ENCODE measurements around the gene EDN3.
"Not testable (repeated sequence)": the region's sequence is repeated elsewhere in the genome, so short reads cannot be mapped to it uniquely, and the experiment has no call there.

Gene EDN3

GRCh38 chr20:59324521-59325141, 24.2 kb downstream of the EDN3 start:
- H3K36me3 ChIP-seq (ENCODE audit: insufficient read depth, low read length) = no peaks in the 10 kb centered on the region
- H3K4me1 ChIP-seq (ENCODE audit: insufficient read depth, low read length) = no peaks in the 10 kb centered on the region

GRCh38 chr20:59325142-59325523, 24.7 kb downstream of the EDN3 start:
- H3K27me3 ChIP-seq (ENCODE audit: control insufficient read depth in 1 of 2, insufficient read depth in 2 of 2, low read length in 2 of 2) = no peaks in the 10 kb centered on the region
- H3K4me1 ChIP-seq (ENCODE audit: insufficient read depth, low read length) = no peaks in the 10 kb centered on the region
- H3K27ac ChIP-seq (ENCODE audit: low read depth, low read length) = no peak overlapping the region
- H3K9me3 ChIP-seq (ENCODE audit: low read length) = no peaks in the 10 kb centered on the region
- H3K9ac ChIP-seq (ENCODE audit: low read length) = no peak overlapping the region
- H3K4me3 ChIP-seq (ENCODE audit: low read depth in 1 of 2, low read length in 2 of 2) = no peak overlapping the region
- no peaks in the 10 kb centered on the region for H3K36me3 ChIP-seq (ENCODE audit: insufficient read depth, low read length)

More at GRCh38 chr20:59324521-59325141, 24.2 kb downstream of the EDN3 start:
- no peaks in the 10 kb centered on the region for H3K27me3 ChIP-seq (ENCODE audit: control insufficient read depth in 1 of 2, insufficient read depth in 2 of 2, low read length in 2 of 2)
- no peak overlapping the region for H3K27ac ChIP-seq (ENCODE audit: low read depth, low read length)
- H3K9me3 ChIP-seq (ENCODE audit: low read length) = no peaks in the 10 kb centered on the region
- H3K9ac ChIP-seq (ENCODE audit: low read length) = no peak overlapping the region
- H3K4me3 ChIP-seq (ENCODE audit: low read depth in 1 of 2, low read length in 2 of 2) = no peak overlapping the region

DNA sequence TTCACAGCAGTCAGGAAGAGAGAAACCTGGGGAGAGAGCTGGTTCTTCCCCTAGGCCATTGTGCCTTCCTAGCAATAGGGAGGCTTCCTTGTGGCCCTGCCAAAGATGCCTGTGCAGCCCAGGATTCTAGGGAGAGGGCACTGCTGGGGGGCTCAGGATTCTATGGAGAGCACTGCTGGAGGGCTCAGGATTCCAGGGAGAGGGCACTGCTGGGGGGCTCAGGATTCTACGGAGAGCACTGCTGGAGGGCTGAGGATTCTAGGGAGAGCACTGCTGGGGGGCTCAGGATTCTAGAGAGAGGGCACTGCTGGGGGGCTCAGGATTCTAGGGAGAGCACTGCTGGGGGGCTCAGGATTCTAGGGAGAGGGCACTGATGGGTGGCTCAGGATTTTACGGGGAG, 25.8 kb downstream of the EDN3 start:
- no peaks in the 10 kb centered on the region for H3K36me3 ChIP-seq (ENCODE audit: insufficient read depth, low read length)
- H3K4me1 ChIP-seq (ENCODE audit: insufficient read depth, low read length) = no peaks in the 10 kb centered on the region
- H3K4me3 ChIP-seq (ENCODE audit: low read depth in 1 of 2, low read length in 2 of 2) = no peak overlapping the region
- no peak overlapping the region for H3K9ac ChIP-seq (ENCODE audit: low read length)
- H3K9me3 ChIP-seq (ENCODE audit: low read length) = no peaks in the 10 kb centered on the region
- no peaks in the 10 kb centered on the region for H3K27me3 ChIP-seq (ENCODE audit: control insufficient read depth in 1 of 2, insufficient read depth in 2 of 2, low read length in 2 of 2)
- no peak overlapping the region for H3K27ac ChIP-seq (ENCODE audit: low read depth, low read length)

DNA sequence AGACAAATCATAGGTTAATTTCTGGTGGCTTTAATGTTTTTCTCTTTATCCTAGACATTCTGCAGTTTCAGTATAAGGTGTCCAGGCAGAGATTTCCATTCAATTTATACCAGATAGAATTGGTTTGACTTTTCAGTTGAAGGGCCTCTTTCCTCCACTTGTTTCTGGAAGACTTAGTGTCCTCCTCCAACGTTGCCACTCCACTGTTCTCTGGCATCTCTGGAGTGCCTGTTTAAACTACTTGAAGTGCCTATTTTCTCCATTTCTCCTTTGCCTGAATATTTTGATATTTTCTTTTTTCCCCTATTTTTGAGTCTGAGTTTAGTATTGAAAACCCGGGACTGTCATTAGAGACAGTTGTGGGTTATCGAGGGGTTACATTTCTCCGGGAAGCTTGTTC, 27.7 kb downstream of the EDN3 start:
- Histone ChIP-seq H3K36me3 (ENCODE audit: insufficient read depth, low read length) (no peaks in the 10 kb centered on the region), H3K9me3 (ENCODE audit: low read length) (no peaks in the 10 kb centered on the region), H3K4me3 (ENCODE audit: low read depth in 1 of 2, low read length in 2 of 2) (no peak overlapping the region), H3K27me3 (ENCODE audit: control insufficient read depth in 1 of 2, insufficient read depth in 2 of 2, low read length in 2 of 2) (no peaks in the 10 kb centered on the region), H3K27ac (ENCODE audit: low read depth, low read length) (no peak overlapping the region), H3K9ac (ENCODE audit: low read length) (no peak overlapping the region), H3K4me1 (ENCODE audit: insufficient read depth, low read length) (no peaks in the 10 kb centered on the region)

DNA sequence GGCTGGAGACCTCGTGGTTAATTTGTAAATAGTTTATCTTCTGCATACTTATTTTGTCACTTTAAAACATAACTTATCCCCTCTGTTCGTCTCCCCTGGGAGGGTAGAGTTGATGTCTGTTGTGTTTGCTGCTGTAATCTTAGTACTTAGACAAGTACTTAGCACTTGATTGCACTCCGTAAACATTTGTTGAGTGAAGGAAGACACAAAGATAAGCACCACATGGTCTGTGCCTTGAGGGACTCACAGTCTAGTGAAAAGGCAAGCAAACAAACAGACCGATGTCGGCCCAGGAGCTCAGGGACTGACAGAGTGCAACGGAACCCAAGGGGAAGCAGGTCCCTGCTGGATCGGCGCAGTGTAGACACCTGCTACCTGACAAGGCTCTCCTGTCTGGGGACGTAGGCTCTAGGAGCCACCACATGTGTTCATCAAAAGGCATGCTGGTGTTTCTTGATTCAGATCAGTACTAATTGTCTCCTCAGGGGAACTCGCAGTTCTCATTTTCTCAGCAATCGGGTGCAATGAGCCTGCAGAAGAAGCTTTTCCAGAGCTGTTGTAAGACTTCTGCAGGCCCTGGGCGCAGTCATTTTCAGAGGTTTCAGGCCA, 31.4 kb downstream of the EDN3 start:
- Histone ChIP-seq H3K9me3 (ENCODE audit: low read length) (no peaks in the 10 kb centered on the region), H3K36me3 (ENCODE audit: insufficient read depth, low read length) (no peaks in the 10 kb centered on the region), H3K27me3 (ENCODE audit: control insufficient read depth in 1 of 2, insufficient read depth in 2 of 2, low read length in 2 of 2) (no peaks in the 10 kb centered on the region), H3K4me3 (ENCODE audit: low read depth in 1 of 2, low read length in 2 of 2) (no peak overlapping the region), H3K4me1 (ENCODE audit: insufficient read depth, low read length) (no peaks in the 10 kb centered on the region), H3K27ac (ENCODE audit: low read depth, low read length) (no peak overlapping the region), H3K9ac (ENCODE audit: low read length) (no peak overlapping the region)

DNA sequence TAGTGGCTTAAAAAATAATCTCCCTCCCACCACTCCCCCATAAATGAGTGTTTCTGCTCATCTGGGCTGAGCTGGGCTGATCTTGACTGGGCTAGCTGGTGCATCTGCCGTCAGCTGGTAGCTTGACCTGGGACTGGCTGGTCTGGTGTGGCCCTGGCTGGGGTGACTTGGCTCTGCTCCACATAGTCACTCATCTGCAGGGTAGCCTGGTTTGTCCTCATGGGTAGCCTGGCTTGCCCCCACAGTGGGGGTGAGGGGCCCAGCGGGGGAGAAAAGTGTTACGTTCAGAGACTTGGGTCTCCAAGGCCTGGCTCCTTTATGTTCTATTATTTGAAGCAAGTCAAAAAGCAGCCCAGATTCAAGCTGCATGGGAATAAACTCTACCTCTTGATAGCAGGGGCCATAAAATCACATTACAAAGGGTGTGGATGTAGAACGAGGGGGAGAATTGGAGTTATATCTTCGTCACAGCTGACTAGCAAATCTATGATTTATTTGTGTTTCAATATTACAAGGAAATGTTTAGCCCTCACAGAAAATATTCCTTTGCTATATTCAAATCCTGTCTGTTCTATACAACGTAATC, 32.9 kb downstream of the EDN3 start:
- Histone ChIP-seq H3K36me3 (ENCODE audit: insufficient read depth, low read length) (no peaks in the 10 kb centered on the region), H3K27ac (ENCODE audit: low read depth, low read length) (no peak overlapping the region), H3K4me3 (ENCODE audit: low read depth in 1 of 2, low read length in 2 of 2) (no peak overlapping the region), H3K9ac (ENCODE audit: low read length) (no peak overlapping the region), H3K9me3 (ENCODE audit: low read length) (no peaks in the 10 kb centered on the region), H3K4me1 (ENCODE audit: insufficient read depth, low read length) (no peaks in the 10 kb centered on the region), H3K27me3 (ENCODE audit: control insufficient read depth in 1 of 2, insufficient read depth in 2 of 2, low read length in 2 of 2) (no peaks in the 10 kb centered on the region)

- Histone ChIP-seq H3K9ac (ENCODE audit: low read length) (no peak overlapping the region), H3K36me3 (ENCODE audit: insufficient read depth, low read length) (no peaks in the 10 kb centered on the region), H3K4me3 (ENCODE audit: low read depth in 1 of 2, low read length in 2 of 2) (no peak overlapping the region), H3K4me1 (ENCODE audit: insufficient read depth, low read length) (no peaks in the 10 kb centered on the region), H3K9me3 (ENCODE audit: low read length) (no peaks in the 10 kb centered on the region), H3K27ac (ENCODE audit: low read depth, low read length) (no peak overlapping the region), H3K27me3 (ENCODE audit: control insufficient read depth in 1 of 2, insufficient read depth in 2 of 2, low read length in 2 of 2) (no peaks in the 10 kb centered on the region)
Measured at GRCh38 chr20:59333951-59334350, 33.5 kb downstream of the EDN3 start.

DNA sequence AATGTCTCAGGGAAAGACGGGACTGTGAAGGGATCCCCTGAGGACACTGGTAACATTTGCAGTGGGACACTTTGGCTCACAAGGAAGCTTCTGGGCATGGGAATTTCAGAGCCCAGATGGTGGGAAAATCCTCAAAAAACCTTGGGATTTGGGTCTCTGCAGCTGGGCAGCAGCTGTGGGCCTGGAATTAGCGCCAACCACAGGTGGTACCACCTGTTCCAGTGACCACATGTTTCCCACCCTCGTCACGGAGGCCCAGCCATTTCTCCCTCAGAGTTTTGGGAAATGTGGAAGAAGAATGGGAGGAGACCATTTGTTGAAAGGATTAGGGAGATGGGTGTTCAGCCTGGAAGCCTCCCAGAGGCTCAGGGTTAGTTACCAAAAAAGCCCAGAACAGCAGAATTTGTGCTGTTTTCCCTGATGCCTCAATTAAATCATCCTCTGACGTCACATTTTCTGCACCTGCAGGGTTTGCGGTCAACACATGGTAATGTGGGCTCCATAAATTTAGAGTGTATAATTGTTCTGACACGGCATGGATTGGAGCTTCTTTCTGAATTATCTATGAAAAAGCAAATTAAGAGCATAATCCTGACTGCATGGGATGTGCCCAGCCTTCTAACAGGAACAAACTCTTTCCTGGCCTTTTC, 34.4 kb downstream of the EDN3 start:
- Histone ChIP-seq H3K9me3 (ENCODE audit: low read length) (no peaks in the 10 kb centered on the region), H3K27ac (ENCODE audit: low read depth, low read length) (no peak overlapping the region), H3K9ac (ENCODE audit: low read length) (no peak overlapping the region), H3K4me3 (ENCODE audit: low read depth in 1 of 2, low read length in 2 of 2) (no peak overlapping the region), H3K36me3 (ENCODE audit: insufficient read depth, low read length) (no peaks in the 10 kb centered on the region), H3K4me1 (ENCODE audit: insufficient read depth, low read length) (no peaks in the 10 kb centered on the region), H3K27me3 (ENCODE audit: control insufficient read depth in 1 of 2, insufficient read depth in 2 of 2, low read length in 2 of 2) (no peaks in the 10 kb centered on the region)

DNA sequence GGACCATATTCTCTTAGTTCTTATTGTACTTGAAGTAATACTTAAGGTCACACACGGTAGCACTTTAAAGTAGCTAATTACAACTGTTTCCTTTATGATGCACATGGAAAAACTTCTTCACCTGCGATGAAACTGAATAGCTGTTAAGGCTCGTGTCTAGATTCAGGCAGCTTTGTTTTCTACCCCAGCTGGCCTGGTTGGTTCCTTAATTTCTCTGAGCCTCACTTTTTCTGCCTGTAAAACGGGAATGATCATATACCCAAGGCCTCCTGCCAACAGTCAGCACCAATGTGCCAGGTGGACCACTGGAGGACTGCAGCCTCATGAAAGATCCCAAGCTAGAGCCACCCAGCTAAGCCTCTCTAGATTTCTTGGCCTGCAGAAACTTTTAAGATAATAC, 35.0 kb downstream of the EDN3 start:
- no peaks in the 10 kb centered on the region for H3K36me3 ChIP-seq (ENCODE audit: insufficient read depth, low read length)
- H3K4me1 ChIP-seq (ENCODE audit: insufficient read depth, low read length) = no peaks in the 10 kb centered on the region
- H3K27ac ChIP-seq (ENCODE audit: low read depth, low read length) = no peak overlapping the region
- no peaks in the 10 kb centered on the region for H3K27me3 ChIP-seq (ENCODE audit: control insufficient read depth in 1 of 2, insufficient read depth in 2 of 2, low read length in 2 of 2)
- H3K9ac ChIP-seq (ENCODE audit: low read length) = no peak overlapping the region
- no peaks in the 10 kb centered on the region for H3K9me3 ChIP-seq (ENCODE audit: low read length)
- no peak overlapping the region for H3K4me3 ChIP-seq (ENCODE audit: low read depth in 1 of 2, low read length in 2 of 2)

DNA sequence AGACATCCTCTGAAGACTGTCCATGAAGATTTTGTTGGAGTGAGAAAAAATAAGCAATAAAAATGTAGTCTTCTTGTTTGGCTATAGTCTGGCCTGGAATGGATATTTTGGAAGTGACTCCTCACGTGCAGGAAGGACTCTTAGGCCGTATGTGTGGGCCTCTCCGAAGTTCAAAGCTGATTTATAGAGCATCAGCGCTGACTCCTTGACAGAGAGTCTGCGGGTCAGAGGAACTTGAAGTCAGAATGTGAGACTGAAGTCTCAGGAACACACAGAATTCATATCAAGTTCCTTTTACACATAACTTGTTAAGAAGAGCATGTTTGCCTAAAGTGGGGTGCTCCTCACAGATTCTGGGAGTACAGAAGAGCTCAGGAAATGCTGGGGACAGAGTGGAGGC, 36.1 kb downstream of the EDN3 start:
- no peaks in the 10 kb centered on the region for H3K36me3 ChIP-seq (ENCODE audit: insufficient read depth, low read length)
- no peaks in the 10 kb centered on the region for H3K27me3 ChIP-seq (ENCODE audit: control insufficient read depth in 1 of 2, insufficient read depth in 2 of 2, low read length in 2 of 2)
- no peak overlapping the region for H3K9ac ChIP-seq (ENCODE audit: low read length)
- no peak overlapping the region for H3K27ac ChIP-seq (ENCODE audit: low read depth, low read length)
- no peaks in the 10 kb centered on the region for H3K4me1 ChIP-seq (ENCODE audit: insufficient read depth, low read length)
- no peak overlapping the region for H3K4me3 ChIP-seq (ENCODE audit: low read depth in 1 of 2, low read length in 2 of 2)
- no peaks in the 10 kb centered on the region for H3K9me3 ChIP-seq (ENCODE audit: low read length)

DNA sequence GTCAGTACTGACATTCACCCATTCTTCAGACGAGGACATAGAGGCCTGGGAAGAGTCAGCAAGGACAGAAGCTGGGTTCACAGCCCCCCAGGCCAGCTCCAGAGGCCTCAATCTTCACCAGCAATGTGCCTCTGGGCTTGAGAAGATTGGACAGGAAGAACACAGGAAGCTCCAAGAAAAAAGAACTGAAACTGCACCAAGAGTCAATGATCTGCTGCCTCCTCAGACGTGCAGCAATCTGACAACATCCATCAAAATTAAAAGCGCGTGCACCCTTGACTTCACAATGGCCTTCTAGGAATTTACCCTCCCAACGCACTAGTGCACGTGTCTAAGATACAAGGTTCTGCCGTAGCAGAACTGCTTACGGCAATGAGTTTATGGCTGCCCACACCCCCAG, 38.0 kb downstream of the EDN3 start:
- not testable (repeated sequence) for H3K27me3 ChIP-seq (ENCODE audit: control insufficient read depth in 1 of 2, insufficient read depth in 2 of 2, low read length in 2 of 2); H3K27ac ChIP-seq (ENCODE audit: low read depth, low read length); H3K9ac ChIP-seq (ENCODE audit: low read length); H3K4me3 ChIP-seq (ENCODE audit: low read depth in 1 of 2, low read length in 2 of 2); H3K4me1 ChIP-seq (ENCODE audit: insufficient read depth, low read length); H3K36me3 ChIP-seq (ENCODE audit: insufficient read depth, low read length); H3K9me3 ChIP-seq (ENCODE audit: low read length)

Data from muscle layer of colon (tissue), 2 donors.